ENCODE measurements around the gene DENND1A. TPM values are rescaled to one million over a fixed set of nuclear protein-coding genes. Genes with fewer than 3 reads are reported as not detected.
"Not testable (repeated sequence)": the region's sequence is repeated elsewhere in the genome, so short reads cannot be mapped to it uniquely, and the experiment has no call there.

DENND1A gene
- total RNA-seq, 1 experiment from 2014 or later: 13.0 TPM

GRCh38 chr9:123432331-123433236, 497.3 kb downstream of the DENND1A start:
- BruUV-seq (replicated peaks): no TSS peak
- Mint-ChIP-seq H3K4me3 (ENCODE audit: low read depth, unreplicated experiment) (no peak overlapping the region), H3K4me1 (ENCODE audit: low read depth, unreplicated experiment) (no peaks in the 10 kb centered on the region), H3K27ac (ENCODE audit: unreplicated experiment) (no peak overlapping the region), H3K9me3 (ENCODE audit: low read depth, unreplicated experiment) (no peaks in the 10 kb centered on the region), H3K36me3 (ENCODE audit: insufficient read depth, unreplicated experiment) (no peaks in the 10 kb centered on the region), H3K27me3 (ENCODE audit: unreplicated experiment) (no peaks in the 10 kb centered on the region)
- no peak for DNase-seq
- TF ChIP-seq, protein P1, sequence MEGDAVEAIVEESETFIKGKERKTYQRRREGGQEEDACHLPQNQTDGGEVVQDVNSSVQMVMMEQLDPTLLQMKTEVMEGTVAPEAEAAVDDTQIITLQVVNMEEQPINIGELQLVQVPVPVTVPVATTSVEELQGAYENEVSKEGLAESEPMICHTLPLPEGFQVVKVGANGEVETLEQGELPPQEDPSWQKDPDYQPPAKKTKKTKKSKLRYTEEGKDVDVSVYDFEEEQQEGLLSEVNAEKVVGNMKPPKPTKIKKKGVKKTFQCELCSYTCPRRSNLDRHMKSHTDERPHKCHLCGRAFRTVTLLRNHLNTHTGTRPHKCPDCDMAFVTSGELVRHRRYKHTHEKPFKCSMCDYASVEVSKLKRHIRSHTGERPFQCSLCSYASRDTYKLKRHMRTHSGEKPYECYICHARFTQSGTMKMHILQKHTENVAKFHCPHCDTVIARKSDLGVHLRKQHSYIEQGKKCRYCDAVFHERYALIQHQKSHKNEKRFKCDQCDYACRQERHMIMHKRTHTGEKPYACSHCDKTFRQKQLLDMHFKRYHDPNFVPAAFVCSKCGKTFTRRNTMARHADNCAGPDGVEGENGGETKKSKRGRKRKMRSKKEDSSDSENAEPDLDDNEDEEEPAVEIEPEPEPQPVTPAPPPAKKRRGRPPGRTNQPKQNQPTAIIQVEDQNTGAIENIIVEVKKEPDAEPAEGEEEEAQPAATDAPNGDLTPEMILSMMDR (IDR thresholded peaks at IDR 0.05; ENCODE audit: unreplicated experiment): no peak
- intact Hi-C loops (cut with micrococcal nuclease; ENCODE audit: unreplicated experiment): no loop called here
- CTCF ChIA-PET: no interaction called here

- TF ChIP-seq, protein P1 (IDR thresholded peaks at IDR 0.05; ENCODE audit: unreplicated experiment): no peak
- H3K9me3 Mint-ChIP-seq (ENCODE audit: low read depth, unreplicated experiment): no peaks in the 10 kb centered on the region
- no peak overlapping the region for H3K27ac Mint-ChIP-seq (ENCODE audit: unreplicated experiment)
- H3K27me3 Mint-ChIP-seq (ENCODE audit: unreplicated experiment): no peaks in the 10 kb centered on the region
- no TSS peak for BruUV-seq (replicated peaks)
- no peak overlapping the region for H3K4me3 Mint-ChIP-seq (ENCODE audit: low read depth, unreplicated experiment)
- no peaks in the 10 kb centered on the region for H3K4me1 Mint-ChIP-seq (ENCODE audit: low read depth, unreplicated experiment)
- intact Hi-C loops (cut with micrococcal nuclease; ENCODE audit: unreplicated experiment): no loop called here
- CTCF ChIA-PET: no interaction called here
- no peak for DNase-seq
- H3K36me3 Mint-ChIP-seq (ENCODE audit: insufficient read depth, unreplicated experiment): no peaks in the 10 kb centered on the region
Measured at GRCh38 chr9:123431581-123431980, 498.3 kb downstream of the DENND1A start.

DNA sequence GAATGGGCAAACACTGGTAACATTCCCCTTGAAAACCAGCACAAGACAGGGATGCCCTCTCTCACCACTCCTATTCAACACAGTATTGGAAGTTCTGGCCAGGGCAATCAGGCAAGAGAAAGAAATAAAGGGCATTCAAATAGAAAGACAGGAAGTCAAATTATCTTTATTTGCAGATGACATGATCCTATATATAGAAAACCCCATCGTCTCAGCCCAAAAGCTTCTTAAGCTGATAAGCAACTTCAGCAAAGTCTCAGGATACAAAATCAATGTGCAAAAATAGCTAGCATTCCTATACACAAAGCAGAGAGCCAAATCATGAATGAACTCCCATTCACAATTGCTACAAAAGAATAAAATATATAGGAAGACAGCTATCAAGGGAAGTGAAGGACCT, 501.5 kb downstream of the DENND1A start:
- H3K27ac Mint-ChIP-seq (ENCODE audit: unreplicated experiment); H3K4me3 Mint-ChIP-seq (ENCODE audit: low read depth, unreplicated experiment); H3K27me3 Mint-ChIP-seq (ENCODE audit: unreplicated experiment); CTCF ChIA-PET; intact Hi-C loops (cut with micrococcal nuclease; ENCODE audit: unreplicated experiment); H3K36me3 Mint-ChIP-seq (ENCODE audit: insufficient read depth, unreplicated experiment); H3K9me3 Mint-ChIP-seq (ENCODE audit: low read depth, unreplicated experiment); H3K4me1 Mint-ChIP-seq (ENCODE audit: low read depth, unreplicated experiment); BruUV-seq (replicated peaks); DNase-seq: not testable (repeated sequence)

GRCh38 chr9:123426406-123426805, 503.5 kb downstream of the DENND1A start:
- BruUV-seq (replicated peaks): no TSS peak
- Mint-ChIP-seq H3K36me3 (ENCODE audit: insufficient read depth, unreplicated experiment) (peaks cover 6% of the 10 kb centered on the region), H3K9me3 (ENCODE audit: low read depth, unreplicated experiment) (no peaks in the 10 kb centered on the region), H3K4me1 (ENCODE audit: low read depth, unreplicated experiment) (peaks cover 8% of the 10 kb centered on the region), H3K27ac (ENCODE audit: unreplicated experiment) (no peak overlapping the region), H3K4me3 (ENCODE audit: low read depth, unreplicated experiment) (no peak overlapping the region), H3K27me3 (ENCODE audit: unreplicated experiment) (no peaks in the 10 kb centered on the region)
- DNase-seq: no peak
- TF ChIP-seq, protein P1 (IDR thresholded peaks at IDR 0.05; ENCODE audit: unreplicated experiment): no peak
- CTCF ChIA-PET: no interaction called here
- intact Hi-C loops (cut with micrococcal nuclease; ENCODE audit: unreplicated experiment): no loop called here

- CTCF ChIA-PET: no interaction called here
- Mint-ChIP-seq H3K4me1 (ENCODE audit: low read depth, unreplicated experiment) (peaks cover 8% of the 10 kb centered on the region), H3K27ac (ENCODE audit: unreplicated experiment) (no peak overlapping the region), H3K4me3 (ENCODE audit: low read depth, unreplicated experiment) (no peak overlapping the region), H3K36me3 (ENCODE audit: insufficient read depth, unreplicated experiment) (peaks cover 6% of the 10 kb centered on the region), H3K27me3 (ENCODE audit: unreplicated experiment) (no peaks in the 10 kb centered on the region), H3K9me3 (ENCODE audit: low read depth, unreplicated experiment) (no peaks in the 10 kb centered on the region)
- TF ChIP-seq, protein P1 (IDR thresholded peaks at IDR 0.05; ENCODE audit: unreplicated experiment): no peak
- BruUV-seq (replicated peaks): no TSS peak
- intact Hi-C loops (cut with micrococcal nuclease; ENCODE audit: unreplicated experiment): no loop called here
- no peak for DNase-seq
Measured at GRCh38 chr9:123425836-123426365, 504.0 kb downstream of the DENND1A start.

Data from Calu3 (cell line).